H9 (cell line): ENCODE results near the gene FBLN2. TPM values are rescaled to one million over a fixed set of nuclear protein-coding genes. Genes with fewer than 3 reads are reported as not detected.

ENCODE experiments used
- DNase-seq: peaks from one replicate; pipeline ENCODE4 v3.0.0-alpha.2; 2017
- H2AFZ ChIP-seq: one replicate; pipeline ENCODE4 v1.6.1; 2013; ENCODE audit warnings: mild to moderate bottlenecking, low read length, control low read depth, moderate library complexity
- H2AK5ac ChIP-seq: 2 replicates; pipeline ENCODE4 v1.6.1; 2013; ENCODE audit warnings: low read length, control low read depth, mixed read lengths; ENCODE audit not compliant: insufficient read length
- H2BK120ac ChIP-seq: one replicate; pipeline ENCODE4 v1.6.1; 2013; ENCODE audit warnings: low read depth, mild to moderate bottlenecking, low read length, control low read depth, inconsistent platforms; ENCODE audit not compliant: poor library complexity, severe bottlenecking
- H2BK12ac ChIP-seq: 2 replicates; pipeline ENCODE4 v1.6.1; 2013; ENCODE audit warnings: low read length, control low read depth, mixed read lengths, low read depth; ENCODE audit not compliant: insufficient read length
- H2BK15ac ChIP-seq: 2 replicates; pipeline ENCODE4 v1.6.1; 2013; ENCODE audit warnings: low read depth, low read length, control low read depth
- H2BK20ac ChIP-seq: one replicate; pipeline ENCODE4 v1.6.1; 2013; ENCODE audit warnings: low read depth, mild to moderate bottlenecking, low read length, control low read depth, inconsistent platforms; ENCODE audit not compliant: poor library complexity, severe bottlenecking
- H2BK5ac ChIP-seq: 2 replicates; pipeline ENCODE4 v1.6.1; 2013; ENCODE audit warnings: low read length, control low read depth, mixed read lengths; ENCODE audit not compliant: insufficient read length
- H3K14ac ChIP-seq: 2 replicates; pipeline ENCODE4 v1.6.1; 2013; ENCODE audit warnings: low read length, control low read depth; ENCODE audit not compliant: insufficient read depth
- H3K18ac ChIP-seq: 2 replicates; pipeline ENCODE4 v1.6.1; 2013; ENCODE audit warnings: low read depth, mild to moderate bottlenecking, mixed read lengths, low read length, control low read depth; ENCODE audit not compliant: insufficient read length
- H3K23ac ChIP-seq: 2 replicates; pipeline ENCODE4 v1.6.1; 2013; ENCODE audit warnings: low read length, control low read depth, mixed read lengths, low read depth; ENCODE audit not compliant: insufficient read length
- H3K23me2 ChIP-seq: 2 replicates; pipeline ENCODE4 v1.6.1; 2013; ENCODE audit warnings: low read depth, mild to moderate bottlenecking, mixed read lengths, low read length, control low read depth; ENCODE audit not compliant: insufficient read length, poor library complexity, severe bottlenecking
- H3K27ac ChIP-seq: 2 replicates; pipeline ENCODE4 v1.5.1; 2013; ENCODE audit warnings: low read length, control low read depth, mixed read lengths, low read depth; ENCODE audit not compliant: insufficient read length
- H3K27me3 ChIP-seq: 2 replicates; pipeline ENCODE4 v1.6.1; 2013; ENCODE audit warnings: low read length, control low read depth, inconsistent platforms; ENCODE audit not compliant: insufficient read depth
- H3K4ac ChIP-seq: 2 replicates; pipeline ENCODE4 v1.6.1; 2013; ENCODE audit warnings: low read depth, mild to moderate bottlenecking, control low read depth, inconsistent platforms, low read length, moderate library complexity
- H3K4me1 ChIP-seq: 2 replicates; pipeline ENCODE4 v1.6.1; 2013; ENCODE audit warnings: low read length, control low read depth, inconsistent platforms; ENCODE audit not compliant: insufficient read depth
- H3K4me2 ChIP-seq: 2 replicates; pipeline ENCODE4 v1.6.1; 2013; ENCODE audit warnings: low read length, control low read depth, mixed read lengths; ENCODE audit not compliant: insufficient read length, insufficient read depth
- H3K56ac ChIP-seq: 2 replicates; pipeline ENCODE4 v1.6.1; 2013; ENCODE audit warnings: low read depth, mild to moderate bottlenecking, mixed read lengths, low read length, control low read depth; ENCODE audit not compliant: insufficient read length
- H3K79me1 ChIP-seq: 2 replicates; pipeline ENCODE4 v1.6.1; 2013; ENCODE audit warnings: low read depth, mild to moderate bottlenecking, moderate library complexity, low read length, control low read depth, inconsistent platforms; ENCODE audit not compliant: insufficient read depth, poor library complexity, severe bottlenecking
- H3K79me2 ChIP-seq: 2 replicates; pipeline ENCODE4 v1.6.1; 2013; ENCODE audit warnings: low read length, control low read depth, inconsistent platforms; ENCODE audit not compliant: insufficient read depth
- H3K9ac ChIP-seq: 2 replicates; pipeline ENCODE4 v1.6.1; 2013; ENCODE audit warnings: low read length, control low read depth, mixed read lengths; ENCODE audit not compliant: insufficient read length; ENCODE audit errors: extremely low read depth
- H3K9me3 ChIP-seq: one replicate; pipeline ENCODE4 v1.6.1; 2013; ENCODE audit warnings: low read depth, low read length, inconsistent platforms; ENCODE audit not compliant: control insufficient read depth
- H3T11ph ChIP-seq: one replicate; pipeline ENCODE4 v1.6.1; 2013; ENCODE audit warnings: mild to moderate bottlenecking, low read length, control low read depth, inconsistent platforms
- H4K20me1 ChIP-seq: one replicate; pipeline ENCODE4 v1.6.1; 2013; ENCODE audit not compliant: control insufficient read depth, insufficient read length, insufficient read depth
- H4K5ac ChIP-seq: 2 replicates; pipeline ENCODE4 v1.6.1; 2013; ENCODE audit warnings: low read depth, mild to moderate bottlenecking, mixed read lengths, low read length, control low read depth; ENCODE audit not compliant: insufficient read length
- H4K8ac ChIP-seq: replicated peaks from 2 replicates; pipeline ENCODE4 v1.6.1; 2013; ENCODE audit warnings: low read length, control low read depth, mixed read lengths, low read depth; ENCODE audit not compliant: insufficient read length
- H4K91ac ChIP-seq: 2 replicates; pipeline ENCODE4 v1.6.1; 2013; ENCODE audit warnings: low read depth, mild to moderate bottlenecking, moderate library complexity, mixed read lengths, low read length, control low read depth; ENCODE audit not compliant: insufficient read length
- H3K27ac Mint-ChIP-seq, 3 experiments: 2 replicates in 2 of 3; 3 replicates in 1 of 3; pipeline ENCODE4 v1.8.0; 2020 to 2021; ENCODE audit warnings: mixed read lengths in 3 of 3, mild to moderate bottlenecking in 1 of 3, moderate library complexity in 1 of 3
- H3K27me3 Mint-ChIP-seq: 2 replicates; pipeline ENCODE4 v1.8.0; 2021; ENCODE audit warnings: low read depth, mild to moderate bottlenecking, moderate library complexity, mixed read lengths
- H3K36me3 Mint-ChIP-seq, 3 experiments: 2 replicates in 2 of 3; 3 replicates in 1 of 3; pipeline ENCODE4 v1.8.0; 2020 to 2021; ENCODE audit warnings: low read depth in 3 of 3, mixed read lengths in 3 of 3; ENCODE audit not compliant: insufficient read depth in 1 of 3
- H3K4me1 Mint-ChIP-seq, 2 experiments: 2 replicates each; pipeline ENCODE4 v1.8.0; 2020; ENCODE audit warnings: mixed read lengths in 2 of 2
- H3K4me3 Mint-ChIP-seq, 2 experiments: 2 replicates in 1 of 2; 3 replicates in 1 of 2; pipeline ENCODE4 v1.8.0; 2020 to 2021; ENCODE audit warnings: mild to moderate bottlenecking in 2 of 2, mixed read lengths in 2 of 2, moderate library complexity in 1 of 2
- H3K9me3 Mint-ChIP-seq, 2 experiments: 2 replicates in 1 of 2; 3 replicates in 1 of 2; pipeline ENCODE4 v1.8.0; 2020; ENCODE audit warnings: mild to moderate bottlenecking in 2 of 2, mixed read lengths in 2 of 2, moderate library complexity in 1 of 2
- CTCF ChIP-seq: fragments of 200-600 bp; sonication (generic); conservative IDR thresholded peaks from 3 replicates; pipeline ENCODE4 v1.8.0; 2021; ENCODE audit warnings: antibody characterized with exemption, mild to moderate bottlenecking
- WGBS: extraction: QIAGEN DNeasy Blood & Tissue Kit; methylation state at CpG from one replicate; pipeline ENCODE4 v1.1.7; 2013; ENCODE audit warnings: missing lambda C conversion rate, low lambda C conversion rate, mixed read lengths; ENCODE audit not compliant: insufficient read length; ENCODE audit errors: extremely low coverage; 5-methylcytosine and 5-hydroxymethylcytosine counted together
- total RNA-seq: library from RNA; stranded (reverse); gene quantifications from 2 replicates; pipeline ENCODE4 v1.2.1, GENCODE V29; 2021

FBLN2 gene
- total RNA-seq, 1 experiment from 2014 or later: 11.8 TPM

- H3K9me3 ChIP-seq: no peaks in the 10 kb centered on the region
- H3K4me1 ChIP-seq: no peaks in the 10 kb centered on the region
- no peak overlapping the region for H2BK5ac ChIP-seq
- peaks cover 0 to 1% (median 0%) of the 10 kb centered on the region in 3 experiments; a peak in 1 of 7 replicates for H3K36me3 Mint-ChIP-seq
- H3T11ph ChIP-seq: no peak overlapping the region
- no peak overlapping the region for H3K14ac ChIP-seq
- no peak overlapping the region for H3K4me2 ChIP-seq
- H3K4me1 Mint-ChIP-seq: peaks cover 10 to 23% of the 10 kb centered on the region in 2 experiments
- no peak overlapping the region for H3K23ac ChIP-seq
- no peak for DNase-seq
- no peak for TF ChIP-seq CTCF
- H3K18ac ChIP-seq: no peak overlapping the region
- no peaks in the 10 kb centered on the region for H3K9me3 Mint-ChIP-seq
- no peak overlapping the region for H2AK5ac ChIP-seq
- H3K4me3 Mint-ChIP-seq: no peak overlapping the region
- no peak overlapping the region for H3K4ac ChIP-seq
- no peak overlapping the region for H2AFZ ChIP-seq
- H3K23me2 ChIP-seq: no peaks in the 10 kb centered on the region
- H3K9ac ChIP-seq: no peak overlapping the region
- H3K56ac ChIP-seq: no peak overlapping the region
- H4K5ac ChIP-seq: no peak overlapping the region
- no peaks in the 10 kb centered on the region for H3K79me2 ChIP-seq
- no peak overlapping the region for H2BK15ac ChIP-seq
- peaks cover 13% of the 10 kb centered on the region for H3K27me3 Mint-ChIP-seq
- H3K27ac Mint-ChIP-seq: no peak overlapping the region
- no peaks in the 10 kb centered on the region for H3K27me3 ChIP-seq
- no CpG with 5 or more reads among the region's 10 CpGs for WGBS
- H4K8ac ChIP-seq: no peak overlapping the region
- no peak overlapping the region for H4K91ac ChIP-seq
- H4K20me1 ChIP-seq: no peaks in the 10 kb centered on the region
- no peak overlapping the region for H2BK20ac ChIP-seq
- H3K27ac ChIP-seq: no peak overlapping the region
- H2BK120ac ChIP-seq: no peak overlapping the region
- H2BK12ac ChIP-seq: no peak overlapping the region
- H3K79me1 ChIP-seq: no peaks in the 10 kb centered on the region
Observed at GRCh38 chr3:13671482-13672233, 122.7 kb downstream of the FBLN2 start.
